ENCODE data around the gene MALT1.

DNA sequence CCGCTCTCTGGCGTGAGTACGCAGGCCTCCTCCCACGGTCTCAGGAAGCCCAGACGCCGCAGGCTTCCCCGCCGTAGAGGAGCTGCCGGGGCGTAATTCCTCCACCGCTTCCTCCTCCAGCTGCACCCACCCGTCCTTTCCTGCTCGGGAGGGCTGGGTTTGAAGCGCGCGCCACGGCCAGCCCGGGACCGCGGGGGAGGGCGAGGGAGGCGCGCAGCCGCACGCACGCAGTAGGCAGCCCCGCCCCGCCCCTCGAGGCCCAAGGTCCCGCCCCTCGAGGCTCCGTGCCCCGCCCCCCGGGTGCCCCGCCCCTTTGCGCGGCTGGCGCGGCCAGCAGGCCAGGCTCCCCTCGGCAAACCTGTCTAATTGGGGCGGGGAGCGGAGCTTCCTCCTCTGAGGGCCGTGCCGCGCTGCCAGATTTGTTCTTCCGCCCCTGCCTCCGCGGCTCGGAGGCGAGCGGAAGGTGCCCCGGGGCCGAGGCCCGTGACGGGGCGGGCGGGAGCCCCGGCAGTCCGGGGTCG lies at the start of gene MALT1:
- TF ChIP-seq CTCF (IDR thresholded peaks at IDR 0.05) (no peak), ZFX (IDR thresholded peaks at IDR 0.05; ENCODE audit: borderline replicate concordance) (no peak)
